Neural cell (in vitro differentiated cells): ENCODE data around the gene HOXA7. TPM values are rescaled to one million over a fixed set of nuclear protein-coding genes. Genes with fewer than 3 reads are reported as not detected.

Source experiments
- H2AFZ ChIP-seq: fragments of 200-600, 300-800 bp; sonication (generic), shearing (Covaris generic); 2 replicates; pipeline ENCODE4 v1.6.0; 2014; ENCODE audit warnings: low read depth, mild to moderate bottlenecking, antibody characterized with exemption, low read length, moderate library complexity
- H3F3A ChIP-seq: fragments of 200-600 bp; shearing (Covaris generic); 2 replicates; pipeline ENCODE4 v1.6.1; 2016; ENCODE audit warnings: mild to moderate bottlenecking, moderate library complexity, mixed read lengths, antibody characterized with exemption, low read length; ENCODE audit not compliant: insufficient read depth, poor library complexity, severe bottlenecking
- H3K27ac ChIP-seq: fragments of 200-600, 300-800 bp; sonication (generic), shearing (Covaris generic); 2 replicates; pipeline ENCODE4 v1.5.1; 2014; ENCODE audit warnings: mild to moderate bottlenecking, low read length, moderate library complexity
- H3K27me3 ChIP-seq: fragments of 300-800, 200-600 bp; sonication (generic), shearing (Covaris generic); 2 replicates; pipeline ENCODE4 v1.6.0; 2014; ENCODE audit warnings: mild to moderate bottlenecking, low read depth, low read length, moderate library complexity; ENCODE audit not compliant: insufficient read depth
- H3K36me3 ChIP-seq: fragments of 300-800, 200-600 bp; sonication (generic), shearing (Covaris generic); 2 replicates; pipeline ENCODE4 v1.5.1; 2014; ENCODE audit warnings: mild to moderate bottlenecking, antibody characterized with exemption, low read length, moderate library complexity; ENCODE audit not compliant: insufficient read depth
- H3K4me2 ChIP-seq: fragments of 300-800, 200-600 bp; sonication (generic), shearing (Covaris generic); 2 replicates; pipeline ENCODE4 v1.6.0; 2014; ENCODE audit warnings: mild to moderate bottlenecking, low read length
- H3K4me3 ChIP-seq: fragments of 300-800, 200-600 bp; sonication (generic), shearing (Covaris generic); 2 replicates; pipeline ENCODE4 v1.5.1; 2014; ENCODE audit warnings: mild to moderate bottlenecking, low read length, moderate library complexity
- H3K79me2 ChIP-seq: fragments of 200-600 bp; shearing (Covaris generic); replicated peaks from 2 replicates; pipeline ENCODE4 v1.6.0; 2014; ENCODE audit warnings: mild to moderate bottlenecking, low read length, moderate library complexity; ENCODE audit not compliant: insufficient read depth
- H3K9ac ChIP-seq: fragments of 300-800, 200-600 bp; sonication (generic), shearing (Covaris generic); 2 replicates; pipeline ENCODE4 v1.6.1; 2016; ENCODE audit warnings: mild to moderate bottlenecking, low read length, mixed read lengths
- H3K9me2 ChIP-seq: fragments of 200-600 bp; shearing (Covaris generic); 2 replicates; pipeline ENCODE4 v1.6.1; 2016; ENCODE audit warnings: mild to moderate bottlenecking, low read length, mixed read lengths; ENCODE audit not compliant: insufficient read depth
- H3K9me3 ChIP-seq: fragments of 200-600, 300-800 bp; sonication (generic), shearing (Covaris generic); 2 replicates; pipeline ENCODE4 v1.6.1; 2016; ENCODE audit warnings: mild to moderate bottlenecking, mixed run types, low read length, moderate library complexity, mixed read lengths
- H4K20me1 ChIP-seq: fragments of 200-600 bp; shearing (Covaris generic); 2 replicates; pipeline ENCODE4 v1.6.1; 2016; ENCODE audit warnings: mild to moderate bottlenecking, mixed run types; ENCODE audit not compliant: insufficient read depth
- CTCF ChIP-seq: fragments of 450-650 bp; IDR thresholded peaks from 2 replicates; pipeline ENCODE4 v1.5.1; 2014; ENCODE audit warnings: antibody characterized with exemption, mild to moderate bottlenecking, moderate library complexity; ENCODE audit not compliant: poor library complexity, severe bottlenecking
- EP300 ChIP-seq: fragments of 450-650 bp; conservative IDR thresholded peaks from 2 replicates; pipeline ENCODE4 v1.6.1; 2014; ENCODE audit warnings: antibody characterized with exemption, mild to moderate bottlenecking, moderate library complexity; ENCODE audit not compliant: poor library complexity, severe bottlenecking
- EZH2 ChIP-seq: fragments of 200-600, 300-800 bp; shearing (Covaris generic), sonication (generic); IDR thresholded peaks from 2 replicates; pipeline ENCODE4 v1.6.1; 2014; ENCODE audit warnings: antibody characterized with exemption, low read length, borderline replicate concordance, mild to moderate bottlenecking; ENCODE audit not compliant: insufficient read depth, poor library complexity, severe bottlenecking
- MXI1 ChIP-seq: fragments of 450-650 bp; conservative IDR thresholded peaks from 2 replicates; pipeline ENCODE4 v1.6.1; 2014; ENCODE audit warnings: antibody characterized with exemption, mild to moderate bottlenecking; ENCODE audit not compliant: poor library complexity, severe bottlenecking
- POLR2AphosphoS5 ChIP-seq: IDR thresholded peaks from 2 replicates; pipeline ENCODE4 v1.6.1; 2012
- RAD21 ChIP-seq: fragments of 450-650 bp; conservative IDR thresholded peaks from 2 replicates; pipeline ENCODE4 v1.6.1; 2014; ENCODE audit warnings: antibody characterized with exemption, mild to moderate bottlenecking, moderate library complexity
- REST ChIP-seq: IDR thresholded peaks from 2 replicates; pipeline ENCODE4 v1.6.1; 2012; ENCODE audit warnings: borderline replicate concordance
- SMC3 ChIP-seq: fragments of 450-650 bp; conservative IDR thresholded peaks from 2 replicates; pipeline ENCODE4 v1.6.1; 2014; ENCODE audit warnings: antibody characterized with exemption, mild to moderate bottlenecking, moderate library complexity; ENCODE audit not compliant: poor library complexity
- TAF1 ChIP-seq: IDR thresholded peaks from 2 replicates; pipeline ENCODE4 v1.6.1; 2012; ENCODE audit warnings: low read depth
- polyA plus RNA-seq: library from polyadenylated mRNA; depleted of rRNA; stranded (reverse); fragments of >200 nt; gene quantifications from 2 replicates; pipeline ENCODE4 v1.2.3, GENCODE V29; 2014

The HOXA7 gene
- polyA plus RNA-seq, 1 donor from 2014 or later, result not detected

- Histone ChIP-seq H3K79me2 (no peaks in the 10 kb centered on the region), H3K27me3 (peaks cover 100% of the 10 kb centered on the region), H3K9me2 (no peaks in the 10 kb centered on the region), H3K4me3 (no peak overlapping the region), H4K20me1 (no peaks in the 10 kb centered on the region), H3K9me3 (peaks cover 16% of the 10 kb centered on the region), H3K9ac (no peak overlapping the region), H2AFZ (no peak overlapping the region), H3K4me2 (no peak overlapping the region), H3F3A (no peaks in the 10 kb centered on the region), H3K36me3 (no peaks in the 10 kb centered on the region), H3K27ac (no peak overlapping the region)
- TF ChIP-seq MXI1, result no peak
- no peak for TF ChIP-seq EZH2
These were observed 16.9 kb downstream of the HOXA7 start for GRCh38 chr7:27139334-27140125.

- no peak overlapping the region for H3K9ac ChIP-seq
- H3K36me3 ChIP-seq, result no peaks in the 10 kb centered on the region
- H3K27ac ChIP-seq, result no peak overlapping the region
- H3F3A ChIP-seq, result no peaks in the 10 kb centered on the region
- H3K4me3 ChIP-seq, result no peak overlapping the region
- no peak overlapping the region for H3K4me2 ChIP-seq
- TF ChIP-seq SMC3 (no peak), TAF1 (no peak), RAD21 (no peak), POLR2AphosphoS5 (no peak), EP300 (no peak), REST (no peak), CTCF (no peak), EZH2 (no peak), MXI1 (no peak)
- H2AFZ ChIP-seq, result no peak overlapping the region
- H3K27me3 ChIP-seq, result peaks cover 100% of the 10 kb centered on the region
- H3K9me2 ChIP-seq, result no peaks in the 10 kb centered on the region
- H3K79me2 ChIP-seq, result no peaks in the 10 kb centered on the region
- peaks cover 11% of the 10 kb centered on the region for H3K9me3 ChIP-seq
- no peaks in the 10 kb centered on the region for H4K20me1 ChIP-seq
These were observed 17.5 kb downstream of the HOXA7 start for GRCh38 chr7:27138985-27139333.
